GM20000 (cell line): ENCODE measurements around the gene PHF24.

ENCODE experiments used
- DNase-seq: peaks from one replicate; pipeline ENCODE4 v3.0.0; 2012; ENCODE audit warnings: low spot score
- TF ChIP-seq, protein P1 (sequence below): IDR thresholded peaks from 2 replicates; pipeline ENCODE4 v1.5.1; 2012; ENCODE audit warnings: mild to moderate bottlenecking, control low read depth; ENCODE audit errors: extremely low read depth, missing control alignments

Gene PHF24

DNA sequence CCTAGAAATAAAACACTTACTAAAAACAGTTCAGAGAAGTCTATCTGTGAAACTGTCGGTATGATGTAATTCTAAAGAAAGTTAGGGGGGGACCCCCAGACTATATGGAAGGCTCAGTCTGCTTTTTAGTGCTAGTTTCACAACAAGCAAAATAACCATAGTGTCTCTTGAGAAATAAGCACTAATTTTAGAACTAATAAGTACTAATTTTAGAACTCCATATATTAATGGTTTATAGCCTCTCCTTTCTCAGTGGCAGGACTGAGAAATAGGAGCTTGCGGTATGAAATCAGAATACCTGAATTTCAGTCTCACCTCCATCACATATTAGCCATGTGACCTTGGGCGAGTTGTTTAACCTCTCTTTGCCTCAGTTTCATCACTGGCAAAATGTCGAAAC lies 1.4 kb upstream of the PHF24 start:
- DNase-seq: peak; percentile 52
- TF ChIP-seq, protein P1, sequence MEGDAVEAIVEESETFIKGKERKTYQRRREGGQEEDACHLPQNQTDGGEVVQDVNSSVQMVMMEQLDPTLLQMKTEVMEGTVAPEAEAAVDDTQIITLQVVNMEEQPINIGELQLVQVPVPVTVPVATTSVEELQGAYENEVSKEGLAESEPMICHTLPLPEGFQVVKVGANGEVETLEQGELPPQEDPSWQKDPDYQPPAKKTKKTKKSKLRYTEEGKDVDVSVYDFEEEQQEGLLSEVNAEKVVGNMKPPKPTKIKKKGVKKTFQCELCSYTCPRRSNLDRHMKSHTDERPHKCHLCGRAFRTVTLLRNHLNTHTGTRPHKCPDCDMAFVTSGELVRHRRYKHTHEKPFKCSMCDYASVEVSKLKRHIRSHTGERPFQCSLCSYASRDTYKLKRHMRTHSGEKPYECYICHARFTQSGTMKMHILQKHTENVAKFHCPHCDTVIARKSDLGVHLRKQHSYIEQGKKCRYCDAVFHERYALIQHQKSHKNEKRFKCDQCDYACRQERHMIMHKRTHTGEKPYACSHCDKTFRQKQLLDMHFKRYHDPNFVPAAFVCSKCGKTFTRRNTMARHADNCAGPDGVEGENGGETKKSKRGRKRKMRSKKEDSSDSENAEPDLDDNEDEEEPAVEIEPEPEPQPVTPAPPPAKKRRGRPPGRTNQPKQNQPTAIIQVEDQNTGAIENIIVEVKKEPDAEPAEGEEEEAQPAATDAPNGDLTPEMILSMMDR: no peak

- TF ChIP-seq, protein P1: no peak
- no peak for DNase-seq
Observed at GRCh38 chr9:34958411-34958982, 412 bp downstream of the PHF24 start.

DNA sequence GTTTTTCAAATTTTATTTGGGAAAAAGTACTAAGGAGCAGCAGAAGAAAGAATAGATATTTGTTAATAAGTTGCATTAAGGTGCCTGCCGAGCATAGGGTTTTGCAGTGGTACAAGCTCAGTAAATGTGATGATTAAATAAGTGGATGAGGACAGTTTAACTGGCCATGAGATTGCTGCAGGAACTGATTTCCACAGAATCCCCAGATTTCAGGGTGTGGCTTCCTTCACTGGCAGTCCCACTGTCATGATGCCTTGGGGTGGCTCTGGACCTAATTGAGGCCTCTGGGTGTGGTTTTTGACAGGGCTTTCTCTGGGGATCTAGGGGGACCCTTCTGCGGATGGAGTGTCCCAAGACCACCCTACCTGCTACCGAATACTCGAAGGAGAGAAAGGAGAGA lies 1.4 kb downstream of the PHF24 start:
- no peak for DNase-seq
- TF ChIP-seq, protein P1: no peak

GRCh38 chr9:34961574-34962490 lies 3.7 kb downstream of the PHF24 start:
- peak; percentile 52 for DNase-seq
- TF ChIP-seq, protein P1: no peak

- DNase-seq: no peak
- TF ChIP-seq, protein P1: no peak
Observed at GRCh38 chr9:34962546-34962945, 4.5 kb downstream of the PHF24 start.

GRCh38 chr9:34963552-34963951 lies 5.5 kb downstream of the PHF24 start:
- DNase-seq: no peak
- TF ChIP-seq, protein P1: no peak

- no peak for DNase-seq
- TF ChIP-seq, protein P1: no peak
Observed at GRCh38 chr9:34964458-34964857, 6.4 kb downstream of the PHF24 start.
